ENCODE results near the gene TMEM150A. TPM values are rescaled to one million over a fixed set of nuclear protein-coding genes. Genes with fewer than 3 reads are reported as not detected.

Gene TMEM150A

GRCh38 chr2:85550486-85550885 is 52.0 kb downstream of the TMEM150A start:
- Histone ChIP-seq H2BK5ac (ENCODE audit: low read length) (no peak overlapping the region), H4K8ac (ENCODE audit: low read depth, low read length) (no peak overlapping the region), H3K4me3 (ENCODE audit: low read length) (no peak overlapping the region), H3K36me3 (ENCODE audit: control insufficient read depth, insufficient read depth, low read length) (peaks cover 25% of the 10 kb centered on the region), H3K79me1 (ENCODE audit: low read length) (peaks cover 2% of the 10 kb centered on the region), H4K5ac (ENCODE audit: low read length) (no peak overlapping the region), H2BK120ac (ENCODE audit: low read depth, low read length) (no peak overlapping the region), H2BK15ac (replicated peaks; ENCODE audit: low read depth) (no peak overlapping the region), H3K4me1 (ENCODE audit: control insufficient read depth, low read depth, low read length) (no peaks in the 10 kb centered on the region), H2AK5ac (ENCODE audit: low read length) (no peak overlapping the region), H3K27me3 (ENCODE audit: insufficient read depth, low read length, poor library complexity) (no peaks in the 10 kb centered on the region), H3K23ac (ENCODE audit: low read length) (no peak overlapping the region), H3K79me2 (ENCODE audit: control insufficient read depth, insufficient read depth, low read length) (no peaks in the 10 kb centered on the region), H3K9ac (ENCODE audit: low read length) (no peak overlapping the region), H3K4ac (ENCODE audit: low read depth, low read length) (no peak overlapping the region), H3K4me2 (ENCODE audit: low read length) (no peak overlapping the region), H3K56ac (ENCODE audit: low read length) (no peak overlapping the region), H3K27ac (ENCODE audit: low read depth, low read length) (no peak overlapping the region), H3K18ac (ENCODE audit: low read length) (no peak overlapping the region)
- WGBS (ENCODE audit: extremely low coverage, insufficient coverage, low lambda C conversion rate): no CpG with 5 or more reads among the region's 10 CpGs
- DNase-seq: no peak

DNA sequence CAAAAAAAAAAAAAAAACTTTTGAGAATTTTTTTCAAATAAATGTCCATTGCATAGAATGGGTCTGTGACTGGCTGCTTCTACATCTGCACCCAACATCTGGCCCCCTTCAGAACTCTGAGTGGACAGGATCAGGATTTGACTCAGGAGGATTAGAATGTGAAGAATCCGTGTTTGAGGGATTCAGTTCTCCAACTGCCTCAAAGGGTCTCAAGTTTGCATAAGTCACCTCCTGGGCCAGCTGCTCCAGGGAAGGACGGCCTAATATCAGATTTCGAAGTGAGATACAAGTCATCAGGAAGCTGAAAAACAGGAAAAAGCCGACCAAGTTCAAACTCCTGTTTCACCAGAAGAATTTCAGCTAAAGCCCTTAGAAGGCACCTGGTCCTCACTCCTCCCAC is 52.7 kb downstream of the TMEM150A start:
- Histone ChIP-seq H3K4me3 (ENCODE audit: low read length) (no peak overlapping the region), H3K18ac (ENCODE audit: low read length) (no peak overlapping the region), H3K4me2 (ENCODE audit: low read length) (no peak overlapping the region), H3K79me1 (ENCODE audit: low read length) (peaks cover 2% of the 10 kb centered on the region), H3K23ac (ENCODE audit: low read length) (no peak overlapping the region), H3K36me3 (ENCODE audit: control insufficient read depth, insufficient read depth, low read length) (peaks cover 21% of the 10 kb centered on the region), H3K9ac (ENCODE audit: low read length) (no peak overlapping the region), H2BK5ac (ENCODE audit: low read length) (no peak overlapping the region), H3K27me3 (ENCODE audit: insufficient read depth, low read length, poor library complexity) (no peaks in the 10 kb centered on the region), H3K4ac (ENCODE audit: low read depth, low read length) (no peak overlapping the region), H3K56ac (ENCODE audit: low read length) (no peak overlapping the region), H3K79me2 (ENCODE audit: control insufficient read depth, insufficient read depth, low read length) (no peaks in the 10 kb centered on the region), H4K8ac (ENCODE audit: low read depth, low read length) (no peak overlapping the region), H2BK15ac (replicated peaks; ENCODE audit: low read depth) (no peak overlapping the region), H2AK5ac (ENCODE audit: low read length) (no peak overlapping the region), H4K5ac (ENCODE audit: low read length) (no peak overlapping the region), H3K27ac (ENCODE audit: low read depth, low read length) (no peak overlapping the region), H3K4me1 (ENCODE audit: control insufficient read depth, low read depth, low read length) (no peaks in the 10 kb centered on the region), H2BK120ac (ENCODE audit: low read depth, low read length) (no peak overlapping the region)
- peak; percentile 70 for DNase-seq
- no CpG with 5 or more reads among the region's 4 CpGs for WGBS (ENCODE audit: extremely low coverage, insufficient coverage, low lambda C conversion rate)

GRCh38 chr2:85549095-85549494 is 53.4 kb downstream of the TMEM150A start:
- DNase-seq: no peak
- peaks cover 21% of the 10 kb centered on the region for H3K36me3 ChIP-seq (ENCODE audit: control insufficient read depth, insufficient read depth, low read length)
- no CpG with 5 or more reads among the region's 10 CpGs for WGBS (ENCODE audit: extremely low coverage, insufficient coverage, low lambda C conversion rate)

DNA sequence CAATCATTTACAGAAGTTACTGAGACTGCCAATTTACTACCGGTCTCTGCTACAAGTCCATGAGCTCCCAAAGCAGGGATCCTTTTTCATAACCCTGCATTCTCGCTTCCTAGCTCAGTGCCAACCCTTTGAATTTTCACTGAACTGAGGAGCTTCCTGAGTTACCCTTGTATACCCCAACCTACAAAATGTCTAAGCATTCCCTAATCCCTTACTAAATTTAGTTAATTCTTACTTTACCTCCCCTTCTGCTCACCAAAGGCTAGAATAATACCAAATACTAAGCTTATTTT is 53.9 kb downstream of the TMEM150A start:
- no peak overlapping the region for H3K4ac ChIP-seq (ENCODE audit: low read depth, low read length)
- H3K4me2 ChIP-seq (ENCODE audit: low read length): no peak overlapping the region
- no peaks in the 10 kb centered on the region for H3K79me2 ChIP-seq (ENCODE audit: control insufficient read depth, insufficient read depth, low read length)
- no peak overlapping the region for H4K5ac ChIP-seq (ENCODE audit: low read length)
- no peaks in the 10 kb centered on the region for H3K4me1 ChIP-seq (ENCODE audit: control insufficient read depth, low read depth, low read length)
- H3K27me3 ChIP-seq (ENCODE audit: insufficient read depth, low read length, poor library complexity): no peaks in the 10 kb centered on the region
- H3K56ac ChIP-seq (ENCODE audit: low read length): no peak overlapping the region
- H2BK15ac ChIP-seq (replicated peaks; ENCODE audit: low read depth): no peak overlapping the region
- DNase-seq: no peak
- H2BK5ac ChIP-seq (ENCODE audit: low read length): no peak overlapping the region
- no peak overlapping the region for H3K27ac ChIP-seq (ENCODE audit: low read depth, low read length)
- no peak overlapping the region for H2BK120ac ChIP-seq (ENCODE audit: low read depth, low read length)
- no peak overlapping the region for H3K18ac ChIP-seq (ENCODE audit: low read length)
- H3K23ac ChIP-seq (ENCODE audit: low read length): no peak overlapping the region
- no peak overlapping the region for H3K4me3 ChIP-seq (ENCODE audit: low read length)
- WGBS (ENCODE audit: extremely low coverage, insufficient coverage, low lambda C conversion rate): no CpG with 5 or more reads among the region's 2 CpGs
- no peak overlapping the region for H3K9ac ChIP-seq (ENCODE audit: low read length)
- peaks cover 21% of the 10 kb centered on the region for H3K36me3 ChIP-seq (ENCODE audit: control insufficient read depth, insufficient read depth, low read length)
- no peak overlapping the region for H4K8ac ChIP-seq (ENCODE audit: low read depth, low read length)
- H3K79me1 ChIP-seq (ENCODE audit: low read length): peaks cover 2% of the 10 kb centered on the region
- no peak overlapping the region for H2AK5ac ChIP-seq (ENCODE audit: low read length)

More at GRCh38 chr2:85549095-85549494, 53.4 kb downstream of the TMEM150A start:
- Histone ChIP-seq H3K4ac (ENCODE audit: low read depth, low read length) (no peak overlapping the region), H2BK120ac (ENCODE audit: low read depth, low read length) (no peak overlapping the region), H3K4me1 (ENCODE audit: control insufficient read depth, low read depth, low read length) (no peaks in the 10 kb centered on the region), H3K79me2 (ENCODE audit: control insufficient read depth, insufficient read depth, low read length) (no peaks in the 10 kb centered on the region), H3K27ac (ENCODE audit: low read depth, low read length) (no peak overlapping the region), H3K18ac (ENCODE audit: low read length) (no peak overlapping the region), H2BK5ac (ENCODE audit: low read length) (no peak overlapping the region), H3K4me2 (ENCODE audit: low read length) (no peak overlapping the region), H4K5ac (ENCODE audit: low read length) (no peak overlapping the region), H2BK15ac (replicated peaks; ENCODE audit: low read depth) (no peak overlapping the region), H2AK5ac (ENCODE audit: low read length) (no peak overlapping the region), H3K23ac (ENCODE audit: low read length) (no peak overlapping the region), H3K79me1 (ENCODE audit: low read length) (peaks cover 2% of the 10 kb centered on the region), H3K9ac (ENCODE audit: low read length) (no peak overlapping the region), H4K8ac (ENCODE audit: low read depth, low read length) (no peak overlapping the region), H3K27me3 (ENCODE audit: insufficient read depth, low read length, poor library complexity) (no peaks in the 10 kb centered on the region), H3K56ac (ENCODE audit: low read length) (no peak overlapping the region), H3K4me3 (ENCODE audit: low read length) (no peak overlapping the region)

Small RNA genes within 50 kb of the gene (small RNA-seq; reads per million reads assigned to genes)
- gene RN7SL126P (ENCODE audit: insufficient read depth): not detected

All from mesendoderm (in vitro differentiated cells).